Panc1 (cell line): ENCODE data around the gene ENPP6.

Experiments used
- POLR2AphosphoS5 ChIP-seq: IDR thresholded peaks from 2 replicates; pipeline ENCODE4 v1.6.1; 2012; ENCODE audit warnings: mild to moderate bottlenecking, low read depth, low read length, moderate library complexity
- TF ChIP-seq, protein P1 (sequence below): fragments of 450-650 bp; IDR thresholded peaks from 2 replicates; pipeline ENCODE4 v1.5.1; 2017; ENCODE audit warnings: mild to moderate bottlenecking
- TF ChIP-seq, protein P2 (sequence below), 2 experiments: IDR thresholded peaks; 2 replicates each; pipeline ENCODE4 v1.6.1; 2011 to 2012; ENCODE audit warnings: low read depth in 2 of 2, control low read depth in 1 of 2, low read length in 1 of 2, mild to moderate bottlenecking in 1 of 2, moderate library complexity in 1 of 2; ENCODE audit not compliant: insufficient read depth in 1 of 2

DNA sequence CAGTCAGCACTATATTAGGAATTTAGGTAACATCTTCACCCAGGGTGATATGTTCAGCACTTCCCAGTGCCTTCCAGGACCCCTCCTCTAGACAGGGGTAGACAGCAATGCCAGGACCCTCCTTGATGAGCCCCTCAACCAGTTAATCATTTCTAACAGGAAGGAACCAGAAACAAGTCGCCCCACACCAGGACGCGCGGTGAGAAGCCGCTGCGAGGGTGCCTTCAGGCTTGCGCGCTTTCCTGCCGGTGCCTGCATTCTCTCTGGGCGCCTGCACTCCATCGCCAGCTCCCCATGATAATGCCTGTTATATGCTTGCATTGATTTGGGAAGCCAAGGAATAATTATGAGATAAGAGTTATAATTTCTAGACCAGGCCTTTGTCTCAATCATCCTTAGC lies 116.0 kb downstream of the ENPP6 start:
- TF ChIP-seq POLR2AphosphoS5: no peak
- TF ChIP-seq, protein P1, sequence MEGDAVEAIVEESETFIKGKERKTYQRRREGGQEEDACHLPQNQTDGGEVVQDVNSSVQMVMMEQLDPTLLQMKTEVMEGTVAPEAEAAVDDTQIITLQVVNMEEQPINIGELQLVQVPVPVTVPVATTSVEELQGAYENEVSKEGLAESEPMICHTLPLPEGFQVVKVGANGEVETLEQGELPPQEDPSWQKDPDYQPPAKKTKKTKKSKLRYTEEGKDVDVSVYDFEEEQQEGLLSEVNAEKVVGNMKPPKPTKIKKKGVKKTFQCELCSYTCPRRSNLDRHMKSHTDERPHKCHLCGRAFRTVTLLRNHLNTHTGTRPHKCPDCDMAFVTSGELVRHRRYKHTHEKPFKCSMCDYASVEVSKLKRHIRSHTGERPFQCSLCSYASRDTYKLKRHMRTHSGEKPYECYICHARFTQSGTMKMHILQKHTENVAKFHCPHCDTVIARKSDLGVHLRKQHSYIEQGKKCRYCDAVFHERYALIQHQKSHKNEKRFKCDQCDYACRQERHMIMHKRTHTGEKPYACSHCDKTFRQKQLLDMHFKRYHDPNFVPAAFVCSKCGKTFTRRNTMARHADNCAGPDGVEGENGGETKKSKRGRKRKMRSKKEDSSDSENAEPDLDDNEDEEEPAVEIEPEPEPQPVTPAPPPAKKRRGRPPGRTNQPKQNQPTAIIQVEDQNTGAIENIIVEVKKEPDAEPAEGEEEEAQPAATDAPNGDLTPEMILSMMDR: no peak
- TF ChIP-seq, protein P2, sequence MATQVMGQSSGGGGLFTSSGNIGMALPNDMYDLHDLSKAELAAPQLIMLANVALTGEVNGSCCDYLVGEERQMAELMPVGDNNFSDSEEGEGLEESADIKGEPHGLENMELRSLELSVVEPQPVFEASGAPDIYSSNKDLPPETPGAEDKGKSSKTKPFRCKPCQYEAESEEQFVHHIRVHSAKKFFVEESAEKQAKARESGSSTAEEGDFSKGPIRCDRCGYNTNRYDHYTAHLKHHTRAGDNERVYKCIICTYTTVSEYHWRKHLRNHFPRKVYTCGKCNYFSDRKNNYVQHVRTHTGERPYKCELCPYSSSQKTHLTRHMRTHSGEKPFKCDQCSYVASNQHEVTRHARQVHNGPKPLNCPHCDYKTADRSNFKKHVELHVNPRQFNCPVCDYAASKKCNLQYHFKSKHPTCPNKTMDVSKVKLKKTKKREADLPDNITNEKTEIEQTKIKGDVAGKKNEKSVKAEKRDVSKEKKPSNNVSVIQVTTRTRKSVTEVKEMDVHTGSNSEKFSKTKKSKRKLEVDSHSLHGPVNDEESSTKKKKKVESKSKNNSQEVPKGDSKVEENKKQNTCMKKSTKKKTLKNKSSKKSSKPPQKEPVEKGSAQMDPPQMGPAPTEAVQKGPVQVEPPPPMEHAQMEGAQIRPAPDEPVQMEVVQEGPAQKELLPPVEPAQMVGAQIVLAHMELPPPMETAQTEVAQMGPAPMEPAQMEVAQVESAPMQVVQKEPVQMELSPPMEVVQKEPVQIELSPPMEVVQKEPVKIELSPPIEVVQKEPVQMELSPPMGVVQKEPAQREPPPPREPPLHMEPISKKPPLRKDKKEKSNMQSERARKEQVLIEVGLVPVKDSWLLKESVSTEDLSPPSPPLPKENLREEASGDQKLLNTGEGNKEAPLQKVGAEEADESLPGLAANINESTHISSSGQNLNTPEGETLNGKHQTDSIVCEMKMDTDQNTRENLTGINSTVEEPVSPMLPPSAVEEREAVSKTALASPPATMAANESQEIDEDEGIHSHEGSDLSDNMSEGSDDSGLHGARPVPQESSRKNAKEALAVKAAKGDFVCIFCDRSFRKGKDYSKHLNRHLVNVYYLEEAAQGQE (IDR thresholded peaks at IDR 0.05; ENCODE audit: insufficient read depth in 1 of 2, low read depth in 2 of 2, low read length in 1 of 2): no peak
